Neural progenitor cell (in vitro differentiated cells): ENCODE data around the gene ZDHHC7.

Source experiments
- CTCF ChIP-seq: fragments of 200-600 bp; sonication (generic); IDR thresholded peaks from 2 replicates; pipeline ENCODE4 v1.5.1; 2017; ENCODE audit warnings: antibody characterized with exemption, mild to moderate bottlenecking
- EZH2 ChIP-seq: fragments of 200-600 bp; sonication (generic); IDR thresholded peaks from 2 replicates; pipeline ENCODE4 v1.6.1; 2017; ENCODE audit warnings: antibody characterized with exemption, mild to moderate bottlenecking, moderate library complexity

DNA sequence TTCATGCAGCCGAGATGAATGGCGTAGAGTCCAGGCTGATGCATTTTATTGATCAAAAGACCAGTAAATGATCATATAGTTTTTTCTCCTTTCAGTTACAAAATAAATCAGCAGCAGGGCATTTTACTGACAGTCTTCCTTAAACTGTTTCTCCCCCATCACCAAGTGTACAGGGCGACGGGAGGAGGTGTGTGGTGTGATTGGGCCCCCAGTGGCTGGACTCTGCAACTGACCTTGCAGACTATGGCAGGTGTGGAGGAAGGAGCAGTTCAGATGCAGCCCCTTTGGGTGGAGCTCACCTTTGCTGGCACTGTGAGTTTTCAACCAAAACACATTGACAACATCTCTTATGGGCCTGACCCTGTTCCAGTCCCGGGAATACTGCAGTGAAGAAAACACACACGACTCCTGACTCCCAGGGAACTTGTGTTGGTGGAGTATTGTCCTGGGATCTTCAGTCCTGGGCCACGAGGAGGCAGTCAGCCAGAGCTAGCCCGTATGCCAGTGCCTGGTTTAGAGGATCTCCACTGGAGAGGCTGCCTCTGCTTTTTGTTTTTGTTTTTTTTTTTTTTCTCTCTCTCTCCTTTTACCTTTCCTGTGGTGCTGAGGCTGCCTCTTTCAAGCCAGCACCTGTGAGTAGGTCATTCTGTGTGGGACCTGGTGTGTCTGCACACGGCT is 46.0 kb upstream of the ZDHHC7 start:
- no peak for TF ChIP-seq EZH2
- TF ChIP-seq CTCF = peak; percentile 40
